DOHH2 (cell line): ENCODE measurements around the gene EPHA6.

ENCODE experiments used
- H3F3A ChIP-seq: fragments of 200-600 bp; sonication (generic), shearing (Covaris generic); 2 replicates; pipeline ENCODE4 v1.6.0; 2016; ENCODE audit warnings: antibody characterized with exemption, mild to moderate bottlenecking; ENCODE audit not compliant: control insufficient read depth, insufficient read depth
- H3K27ac ChIP-seq: fragments of 200-600 bp; sonication (generic); 2 replicates; pipeline ENCODE4 v1.5.1; 2014; ENCODE audit warnings: low read depth, mild to moderate bottlenecking, low read length, moderate library complexity
- H3K27me3 ChIP-seq: fragments of 200-600 bp; sonication (generic); 2 replicates; pipeline ENCODE4 v1.6.1; 2014; ENCODE audit warnings: mild to moderate bottlenecking, low read length, mixed read lengths; ENCODE audit not compliant: control insufficient read depth
- H3K36me3 ChIP-seq: fragments of 200-600 bp; sonication (generic); 2 replicates; pipeline ENCODE4 v1.6.1; 2014; ENCODE audit warnings: mild to moderate bottlenecking, low read length, moderate library complexity, mixed read lengths; ENCODE audit not compliant: control insufficient read depth
- H3K4me1 ChIP-seq: fragments of 200-600 bp; sonication (generic); 2 replicates; pipeline ENCODE4 v1.6.1; 2014; ENCODE audit warnings: mild to moderate bottlenecking, low read length, mixed read lengths; ENCODE audit not compliant: control insufficient read depth
- H3K4me2 ChIP-seq: fragments of 200-600 bp; sonication (generic); 2 replicates; pipeline ENCODE4 v1.6.0; 2014; ENCODE audit warnings: mild to moderate bottlenecking, low read length, moderate library complexity
- H3K4me3 ChIP-seq: fragments of 200-600 bp; sonication (generic); 2 replicates; pipeline ENCODE4 v1.5.1; 2014; ENCODE audit warnings: mild to moderate bottlenecking, low read length, mixed read lengths
- H3K79me2 ChIP-seq: fragments of 200-600 bp; sonication (generic); 2 replicates; pipeline ENCODE4 v1.6.1; 2014; ENCODE audit warnings: mild to moderate bottlenecking, low read length, mixed read lengths; ENCODE audit not compliant: control insufficient read depth
- H3K9me2 ChIP-seq: fragments of 200-600 bp; sonication (generic); replicated peaks from 2 replicates; pipeline ENCODE4 v1.6.1; 2014; ENCODE audit warnings: mild to moderate bottlenecking, low read length, mixed read lengths; ENCODE audit not compliant: control insufficient read depth
- H3K9me3 ChIP-seq: fragments of 200-600 bp; sonication (generic); 2 replicates; pipeline ENCODE4 v1.6.1; 2014; ENCODE audit warnings: antibody characterized with exemption, low read length, mixed read lengths; ENCODE audit not compliant: control insufficient read depth, insufficient read depth
- H4K20me1 ChIP-seq: fragments of 200-600 bp; sonication (generic); 2 replicates; pipeline ENCODE4 v1.6.0; 2014; ENCODE audit warnings: low read depth, mild to moderate bottlenecking, antibody characterized with exemption, low read length, moderate library complexity; ENCODE audit not compliant: control insufficient read depth, insufficient read depth
- EZH2phosphoT487 ChIP-seq: fragments of 200-600 bp; sonication (generic); IDR thresholded peaks from 2 replicates; pipeline ENCODE4 v1.6.1; 2017; ENCODE audit warnings: borderline replicate concordance, mild to moderate bottlenecking, antibody characterized with exemption, low read length, moderate library complexity, mixed read lengths
- TF ChIP-seq, protein P1 (sequence below): fragments of 200-600 bp; sonication (generic); IDR thresholded peaks from one replicate; pipeline ENCODE4 v1.5.1; 2014; ENCODE audit warnings: antibody characterized with exemption, mild to moderate bottlenecking, low read depth, low read length; ENCODE audit not compliant: poor library complexity, severe bottlenecking

EPHA6 gene

DNA sequence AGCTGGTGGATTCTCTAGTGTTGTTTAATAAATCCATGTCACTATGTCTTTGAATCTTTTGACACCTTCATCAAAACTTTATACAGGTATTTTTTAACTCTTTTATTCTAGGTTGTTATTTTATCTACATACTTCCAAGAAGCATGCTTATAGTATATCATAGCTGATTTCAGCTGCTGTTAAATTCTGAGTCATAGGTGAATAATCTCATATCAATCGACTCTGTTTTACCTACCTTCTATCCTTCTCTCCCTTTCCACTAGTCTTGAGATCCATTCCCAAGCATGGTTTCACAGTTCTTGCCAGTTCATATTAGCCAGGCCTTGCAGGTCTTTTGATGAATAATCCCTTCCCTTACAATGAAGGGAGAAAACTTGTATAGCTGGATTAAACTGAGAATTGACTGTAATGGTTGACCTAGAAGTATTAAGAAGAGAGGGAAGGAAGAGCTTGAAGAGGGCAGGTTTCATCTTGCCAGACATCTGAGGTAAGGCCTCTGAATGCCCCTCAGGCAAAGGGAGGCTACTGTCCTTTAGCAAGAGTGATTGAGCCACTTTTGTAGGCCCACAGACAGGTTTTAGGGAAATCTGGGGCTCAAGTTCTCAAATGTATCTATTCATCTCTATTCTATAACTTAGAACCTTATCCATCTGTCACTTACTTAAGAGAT is 146.4 kb downstream of the EPHA6 start:
- TF ChIP-seq, protein P1, sequence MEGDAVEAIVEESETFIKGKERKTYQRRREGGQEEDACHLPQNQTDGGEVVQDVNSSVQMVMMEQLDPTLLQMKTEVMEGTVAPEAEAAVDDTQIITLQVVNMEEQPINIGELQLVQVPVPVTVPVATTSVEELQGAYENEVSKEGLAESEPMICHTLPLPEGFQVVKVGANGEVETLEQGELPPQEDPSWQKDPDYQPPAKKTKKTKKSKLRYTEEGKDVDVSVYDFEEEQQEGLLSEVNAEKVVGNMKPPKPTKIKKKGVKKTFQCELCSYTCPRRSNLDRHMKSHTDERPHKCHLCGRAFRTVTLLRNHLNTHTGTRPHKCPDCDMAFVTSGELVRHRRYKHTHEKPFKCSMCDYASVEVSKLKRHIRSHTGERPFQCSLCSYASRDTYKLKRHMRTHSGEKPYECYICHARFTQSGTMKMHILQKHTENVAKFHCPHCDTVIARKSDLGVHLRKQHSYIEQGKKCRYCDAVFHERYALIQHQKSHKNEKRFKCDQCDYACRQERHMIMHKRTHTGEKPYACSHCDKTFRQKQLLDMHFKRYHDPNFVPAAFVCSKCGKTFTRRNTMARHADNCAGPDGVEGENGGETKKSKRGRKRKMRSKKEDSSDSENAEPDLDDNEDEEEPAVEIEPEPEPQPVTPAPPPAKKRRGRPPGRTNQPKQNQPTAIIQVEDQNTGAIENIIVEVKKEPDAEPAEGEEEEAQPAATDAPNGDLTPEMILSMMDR: no peak
- no peak for TF ChIP-seq EZH2phosphoT487
- Histone ChIP-seq H3K27me3 (no peaks in the 10 kb centered on the region), H4K20me1 (no peaks in the 10 kb centered on the region), H3K4me3 (no peak overlapping the region), H3K36me3 (no peaks in the 10 kb centered on the region), H3K79me2 (no peaks in the 10 kb centered on the region), H3K4me2 (no peak overlapping the region), H3K27ac (no peak overlapping the region), H3K4me1 (no peaks in the 10 kb centered on the region), H3F3A (no peaks in the 10 kb centered on the region), H3K9me2 (no peaks in the 10 kb centered on the region; the same call in 1 of the 2 replicates), H3K9me3 (no peaks in the 10 kb centered on the region)

DNA sequence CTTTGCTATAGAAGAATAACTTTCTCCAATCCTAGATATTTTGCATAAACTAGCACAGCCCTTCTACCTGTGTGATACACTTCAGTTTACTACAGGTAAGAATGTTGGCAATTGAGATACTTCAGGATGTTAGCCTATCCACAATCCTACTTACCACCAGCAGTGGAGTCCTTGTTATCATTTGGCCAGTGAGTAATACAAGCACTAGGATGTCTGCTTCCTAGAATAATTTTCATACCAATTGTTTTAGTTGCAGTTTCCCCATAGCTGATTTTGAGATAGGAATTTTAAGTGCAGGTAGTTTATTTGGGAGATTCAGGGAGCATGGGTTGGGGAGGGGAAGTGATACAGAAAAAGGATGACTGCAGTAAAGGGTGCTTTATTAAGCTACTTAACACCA is 147.2 kb downstream of the EPHA6 start:
- H3K27me3 ChIP-seq: no peaks in the 10 kb centered on the region
- H3K27ac ChIP-seq: no peak overlapping the region

DNA sequence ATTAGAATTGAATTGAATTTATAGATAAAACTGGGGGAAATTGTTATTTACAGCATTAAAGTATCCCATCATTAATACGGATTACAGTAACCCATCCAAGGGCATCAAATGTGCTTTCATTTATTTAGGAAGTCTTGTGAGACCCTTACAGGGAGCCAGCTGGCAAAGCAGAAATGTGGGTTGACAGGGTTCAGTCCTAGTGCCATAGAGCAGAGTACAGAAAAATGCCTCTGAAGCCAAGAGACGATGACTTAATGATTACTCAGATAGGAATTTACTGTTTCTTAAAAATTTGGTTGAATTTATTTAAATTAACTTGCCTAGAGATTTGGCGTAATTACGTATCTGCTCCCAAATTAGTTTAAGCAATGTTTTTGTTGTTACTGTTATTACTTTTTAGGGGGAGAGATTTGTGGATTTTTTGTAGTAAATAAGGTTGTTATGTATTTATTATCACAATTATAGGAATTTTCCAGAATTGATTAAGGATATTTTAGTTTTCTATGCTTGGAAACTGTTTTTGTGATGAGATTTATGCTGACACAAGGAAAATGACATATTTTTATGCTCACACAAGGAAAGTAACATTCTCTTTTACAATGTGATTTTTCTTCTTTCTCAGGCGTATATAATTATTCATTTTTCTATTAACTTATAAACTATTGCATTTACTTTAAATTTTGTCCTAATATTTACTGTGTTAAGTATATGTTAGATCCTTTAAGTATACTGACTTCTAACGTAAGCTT is 152.0 kb downstream of the EPHA6 start:
- Histone ChIP-seq H3K36me3 (no peaks in the 10 kb centered on the region), H3K4me2 (no peak overlapping the region), H3K9me3 (no peaks in the 10 kb centered on the region), H3F3A (no peaks in the 10 kb centered on the region), H3K27me3 (no peaks in the 10 kb centered on the region), H4K20me1 (no peaks in the 10 kb centered on the region), H3K79me2 (no peaks in the 10 kb centered on the region), H3K27ac (no peak overlapping the region), H3K4me1 (no peaks in the 10 kb centered on the region), H3K9me2 (no peaks in the 10 kb centered on the region), H3K4me3 (no peak overlapping the region)
- no peak for TF ChIP-seq EZH2phosphoT487
- TF ChIP-seq, protein P1: no peak

More for the DNA sequence above, 147.2 kb downstream of the EPHA6 start:
- no peaks in the 10 kb centered on the region; the same call in 1 of the 2 replicates for H3K9me2 ChIP-seq
- H3K36me3 ChIP-seq: no peaks in the 10 kb centered on the region
- no peaks in the 10 kb centered on the region for H3K79me2 ChIP-seq
- H3K4me1 ChIP-seq: no peaks in the 10 kb centered on the region
- no peak overlapping the region for H3K4me3 ChIP-seq
- no peaks in the 10 kb centered on the region for H3F3A ChIP-seq
- H3K4me2 ChIP-seq: no peak overlapping the region
- TF ChIP-seq EZH2phosphoT487: no peak
- TF ChIP-seq, protein P1: no peak
- no peaks in the 10 kb centered on the region for H4K20me1 ChIP-seq
- no peaks in the 10 kb centered on the region for H3K9me3 ChIP-seq
